OCI-LY1 (cell line): ENCODE data around the gene KCTD18.
A peak's percentile ranks its signal among the peaks of the same experiment; 100 is the strongest.

ENCODE experiments used
- H2AFZ ChIP-seq: fragments of 200-600 bp; sonication (generic), shearing (Covaris generic); 2 replicates; pipeline ENCODE4 v1.6.0; 2014; ENCODE audit warnings: antibody characterized with exemption, mild to moderate bottlenecking, low read length
- H3F3A ChIP-seq: fragments of 200-600 bp; sonication (generic), shearing (Covaris generic); 2 replicates; pipeline ENCODE4 v1.6.0; 2014; ENCODE audit warnings: mild to moderate bottlenecking, antibody characterized with exemption, low read length, moderate library complexity; ENCODE audit not compliant: insufficient read depth
- H3K27ac ChIP-seq: fragments of 200-600 bp; sonication (generic); 2 replicates; pipeline ENCODE4 v1.5.1; 2014; ENCODE audit warnings: low read length, mixed run types, mild to moderate bottlenecking, low read depth; ENCODE audit not compliant: poor library complexity, severe bottlenecking
- H3K27me3 ChIP-seq: fragments of 200-600 bp; sonication (generic); 2 replicates; pipeline ENCODE4 v1.6.0; 2014; ENCODE audit warnings: antibody characterized with exemption, mild to moderate bottlenecking, low read length, moderate library complexity; ENCODE audit not compliant: insufficient read depth
- H3K36me3 ChIP-seq: fragments of 200-600 bp; sonication (generic); 2 replicates; pipeline ENCODE4 v1.6.1; 2014; ENCODE audit warnings: mild to moderate bottlenecking, antibody characterized with exemption, low read length, moderate library complexity, mixed read lengths; ENCODE audit not compliant: insufficient read depth
- H3K4me1 ChIP-seq: fragments of 200-600 bp; sonication (generic); 2 replicates; pipeline ENCODE4 v1.5.1; 2014; ENCODE audit warnings: mild to moderate bottlenecking, low read length, moderate library complexity; ENCODE audit not compliant: insufficient read depth, severe bottlenecking
- H3K4me2 ChIP-seq: fragments of 200-600 bp; sonication (generic), shearing (Covaris generic); 2 replicates; pipeline ENCODE4 v1.6.1; 2014; ENCODE audit warnings: low read length
- H3K4me3 ChIP-seq: fragments of 200-600 bp; sonication (generic); 2 replicates; pipeline ENCODE4 v1.5.1; 2014; ENCODE audit warnings: low read length, low read depth, mild to moderate bottlenecking, mixed read lengths; ENCODE audit not compliant: poor library complexity, severe bottlenecking
- H3K79me2 ChIP-seq: fragments of 200-600 bp; shearing (Covaris generic); 2 replicates; pipeline ENCODE4 v1.6.1; 2016; ENCODE audit warnings: mixed run types, low read length, mixed read lengths; ENCODE audit not compliant: insufficient read depth
- H3K9ac ChIP-seq: fragments of 200-600 bp; sonication (generic), shearing (Covaris generic); 2 replicates; pipeline ENCODE4 v1.6.1; 2014; ENCODE audit warnings: mild to moderate bottlenecking, low read length, mixed read lengths
- H3K9me2 ChIP-seq: fragments of 200-600 bp; sonication (generic), shearing (Covaris generic); 2 replicates; pipeline ENCODE4 v1.6.1; 2014; ENCODE audit warnings: low read depth, mild to moderate bottlenecking, low read length, mixed read lengths
- H3K9me3 ChIP-seq: fragments of 200-600 bp; shearing (Covaris generic); 2 replicates; pipeline ENCODE4 v1.6.1; 2014; ENCODE audit warnings: low read length, mixed read lengths
- H4K20me1 ChIP-seq: fragments of 200-600 bp; sonication (generic), shearing (Covaris generic); 2 replicates; pipeline ENCODE4 v1.6.0; 2016; ENCODE audit warnings: mild to moderate bottlenecking, low read length; ENCODE audit not compliant: insufficient read depth
- CTCF ChIP-seq: fragments of 200-600 bp; sonication (generic), shearing (Covaris generic); IDR thresholded peaks from 2 replicates; pipeline ENCODE4 v1.5.1; 2017; ENCODE audit warnings: mild to moderate bottlenecking, antibody characterized with exemption, low read length, moderate library complexity, mixed read lengths
- EZH2 ChIP-seq: fragments of 200-600 bp; sonication (generic), shearing (Covaris generic); IDR thresholded peaks from 2 replicates; pipeline ENCODE4 v1.8.0; 2017; ENCODE audit warnings: borderline replicate concordance, mixed run types, mild to moderate bottlenecking, antibody characterized with exemption, low read length, moderate library complexity, mixed read lengths

Gene KCTD18

DNA sequence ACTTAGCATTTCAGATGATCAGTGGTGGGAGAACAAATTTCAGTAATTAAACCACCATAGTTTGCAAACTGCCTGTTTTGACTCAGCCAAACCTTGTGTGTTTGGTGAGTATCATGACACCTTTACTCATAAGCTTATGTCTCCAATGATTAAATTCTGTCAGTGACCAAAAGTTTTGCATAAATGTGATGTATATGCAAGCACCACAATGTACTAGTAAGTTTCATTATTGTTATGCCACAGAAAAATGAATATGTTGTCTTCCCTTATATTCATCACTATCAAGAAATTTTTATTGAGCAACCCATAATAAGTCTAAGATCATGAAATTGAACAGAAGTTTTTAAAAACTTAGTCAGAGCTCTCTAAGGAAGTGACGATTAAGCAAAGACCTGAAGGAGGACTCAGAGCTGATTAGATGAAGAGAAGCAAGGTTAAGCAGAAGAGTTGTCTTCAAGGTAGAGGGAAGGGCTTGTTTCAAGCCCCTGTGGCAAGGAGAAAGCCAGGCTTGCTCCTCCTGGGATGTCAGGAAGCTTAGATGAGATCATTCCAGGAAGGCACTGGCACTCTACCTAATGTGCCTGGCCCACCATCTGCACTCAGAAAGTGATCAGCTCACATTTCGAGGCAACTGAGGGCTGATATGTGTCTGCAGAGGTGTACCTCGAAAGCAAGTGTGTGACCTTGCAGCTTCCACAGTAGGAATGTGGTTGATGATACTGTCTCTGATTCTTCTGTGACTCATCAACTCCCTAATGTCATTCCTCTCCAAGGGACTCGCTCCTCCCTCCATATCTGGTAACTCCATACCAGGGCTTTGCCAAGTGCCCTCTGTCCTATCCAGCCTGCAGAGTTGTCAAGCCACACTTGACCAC lies 54.7 kb downstream of the KCTD18 start:
- Histone ChIP-seq H3F3A (no peaks in the 10 kb centered on the region), H3K4me3 (no peak overlapping the region), H3K4me1 (peaks cover 30% of the 10 kb centered on the region), H3K9ac (no peak overlapping the region), H3K4me2 (no peak overlapping the region; the same call in 1 of the 2 replicates), H2AFZ (no peak overlapping the region), H4K20me1 (no peaks in the 10 kb centered on the region), H3K27me3 (no peaks in the 10 kb centered on the region), H3K36me3 (no peaks in the 10 kb centered on the region), H3K79me2 (no peaks in the 10 kb centered on the region), H3K9me2 (no peaks in the 10 kb centered on the region), H3K9me3 (no peaks in the 10 kb centered on the region), H3K27ac (peak overlapping the region; percentile 52)
- no peak for TF ChIP-seq CTCF
- no peak for TF ChIP-seq EZH2

- H4K20me1 ChIP-seq = no peaks in the 10 kb centered on the region
Observed at GRCh38 chr2:200453853-200454534, 55.9 kb downstream of the KCTD18 start.

More at GRCh38 chr2:200453853-200454534, 55.9 kb downstream of the KCTD18 start:
- Histone ChIP-seq H3K9me3 (no peaks in the 10 kb centered on the region), H3K4me2 (no peak overlapping the region), H2AFZ (no peak overlapping the region), H3K4me3 (no peak overlapping the region), H3K27me3 (no peaks in the 10 kb centered on the region), H3F3A (no peaks in the 10 kb centered on the region), H3K9me2 (no peaks in the 10 kb centered on the region), H3K9ac (no peak overlapping the region), H3K79me2 (no peaks in the 10 kb centered on the region), H3K27ac (no peak overlapping the region), H3K4me1 (peaks cover 30% of the 10 kb centered on the region), H3K36me3 (no peaks in the 10 kb centered on the region)
- TF ChIP-seq CTCF (no peak), EZH2 (no peak)
